Measurements from ENCODE around the gene RRAGD. TPM values are rescaled to one million over a fixed set of nuclear protein-coding genes. Genes with fewer than 3 reads are reported as not detected.

The RRAGD gene
- total and polyA plus RNA-seq, 2 of the 13 experiments (the other 11 are each of a cell fraction or from before 2014, with no cell fraction given): 0.35 to 0.53 TPM

- POLR2A ChIA-PET: no interaction called here
- H3K9me3 ChIP-seq (ENCODE audit: low read length): no peaks in the 10 kb centered on the region
- no peaks in the 10 kb centered on the region for H3K36me3 ChIP-seq (replicated peaks in 1 of 2; ENCODE audit: control insufficient read depth in 1 of 2, insufficient read depth in 2 of 2, low read length in 2 of 2)
- H3K4me1 ChIP-seq (ENCODE audit: insufficient read depth, low read length): no peaks in the 10 kb centered on the region
- H3K4me3 ChIP-seq (replicated peaks in 1 of 3; ENCODE audit: insufficient read depth in 1 of 3, low read depth in 2 of 3, low read length in 3 of 3): no peak overlapping the region
- H4K20me1 ChIP-seq (ENCODE audit: insufficient read depth, low read length): no peaks in the 10 kb centered on the region
- H2AFZ ChIP-seq (ENCODE audit: low read length): no peak overlapping the region
- H3K27ac ChIP-seq (ENCODE audit: extremely low read length, insufficient read depth, low read length): no peak overlapping the region
- no peaks in the 10 kb centered on the region for H3K79me2 ChIP-seq (ENCODE audit: insufficient read depth, low read length)
- BruUV-seq (replicated peaks): no TSS peak
- in situ Hi-C loops (cut with HindIII; ENCODE audit: extremely low pct_ligation_motif_present, low pct_unique_long_range_greater_than_20kb) (no loop called here), intact Hi-C loops (cut with micrococcal nuclease; ENCODE audit: unreplicated experiment) (no loop called here)
- TF ChIP-seq RFX3 (CRISPR knock-in tag; IDR thresholded peaks at IDR 0.05): no peak
- TF ChIP-seq ZBED4 (CRISPR knock-in tag; IDR thresholded peaks at IDR 0.05; ENCODE audit: borderline replicate concordance): no peak
- TF ChIP-seq ZNF468 (CRISPR knock-in tag; IDR thresholded peaks at IDR 0.05): no peak
- TF ChIP-seq ZNF253 (CRISPR knock-in tag; IDR thresholded peaks at IDR 0.05; ENCODE audit: borderline replicate concordance): no peak
- no peak for TF ChIP-seq NFATC3 (CRISPR knock-in tag; IDR thresholded peaks at IDR 0.05)
- TF ChIP-seq TCF7L2 (IDR thresholded peaks at IDR 0.05; ENCODE audit: low read depth, low read length): no peak
- DNase-seq (ENCODE audit: low spot score): no peak
- no peak overlapping the region for H3K4me2 ChIP-seq (ENCODE audit: low read depth, low read length)
- CTCF ChIA-PET (ENCODE audit: low intra/inter-chr PET ratio, low total read pairs): no interaction called here
- H3K27me3 ChIP-seq (ENCODE audit: control insufficient read depth in 1 of 2, insufficient read depth in 2 of 2, low read length in 2 of 2): no peaks in the 10 kb centered on the region
- 64% methylated on average over 8 of the region's 9 CpGs for WGBS (ENCODE audit: low lambda C conversion rate)
- FAIRE-seq: no peak
- H3K9ac ChIP-seq (ENCODE audit: insufficient read depth, low read depth, low read length): no peak overlapping the region
- ATAC-seq: no peak
Measured at GRCh38 chr6:89387516-89388201, 24.4 kb downstream of the RRAGD start.

All from HepG2 (cell line).